ENCODE results near the gene NRXN3.
"Not testable (repeated sequence)": the region's sequence is repeated elsewhere in the genome, so short reads cannot be mapped to it uniquely, and the experiment has no call there.

The NRXN3 gene

DNA sequence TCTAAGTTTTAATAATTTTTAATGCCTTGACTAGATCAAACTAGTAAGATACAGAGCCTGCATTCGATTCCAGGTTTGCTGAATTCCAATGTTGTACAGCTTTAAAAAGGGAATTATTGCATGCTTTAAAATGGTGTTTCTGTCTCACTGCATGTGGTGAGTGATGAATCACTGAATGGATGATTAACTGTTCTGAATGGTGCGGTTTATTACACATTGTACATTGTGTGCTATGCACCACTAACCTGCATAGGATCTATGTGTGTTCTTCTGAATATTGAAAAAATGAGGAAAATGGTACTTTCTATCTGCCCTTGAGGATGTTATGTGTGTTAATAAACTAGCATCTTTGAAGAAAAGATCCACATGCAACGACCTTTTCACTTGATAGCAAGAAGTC is 231.7 kb downstream of the NRXN3 start:
- no peak for DNase-seq

- peak in 18 of 56 donors; percentile 2 to 33 (median 14) for DNase-seq
Observed at GRCh38 chr14:78403278-78403815, 233.2 kb downstream of the NRXN3 start.

GRCh38 chr14:78405079-78405856 is 235.1 kb downstream of the NRXN3 start:
- DNase-seq: no peak

GRCh38 chr14:78412475-78412874 is 242.3 kb downstream of the NRXN3 start:
- DNase-seq: no peak

- no peak for DNase-seq
Observed at GRCh38 chr14:78414172-78414571, 244.0 kb downstream of the NRXN3 start.

DNA sequence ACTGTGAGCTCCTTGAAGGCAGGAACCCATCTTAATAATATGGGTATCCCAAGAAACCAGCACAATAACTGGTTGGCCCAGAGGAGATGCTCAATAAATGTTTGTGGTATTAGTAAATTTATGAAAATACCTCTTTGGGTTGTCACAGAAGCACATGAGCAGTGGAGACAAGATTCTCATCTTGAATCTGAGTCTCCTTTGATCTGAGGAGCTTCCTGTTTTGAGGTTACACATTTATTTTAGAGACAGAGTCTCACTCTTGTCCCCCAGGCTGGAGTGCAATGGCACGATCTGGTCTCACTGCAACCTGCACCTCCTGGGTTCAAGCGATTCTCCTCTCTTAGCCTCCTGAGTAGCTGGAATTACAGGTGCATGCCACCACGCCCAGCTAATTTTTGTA is 247.4 kb downstream of the NRXN3 start:
- no peak for DNase-seq

- no peak for DNase-seq
Observed at GRCh38 chr14:78424311-78424710, 254.1 kb downstream of the NRXN3 start.

DNA sequence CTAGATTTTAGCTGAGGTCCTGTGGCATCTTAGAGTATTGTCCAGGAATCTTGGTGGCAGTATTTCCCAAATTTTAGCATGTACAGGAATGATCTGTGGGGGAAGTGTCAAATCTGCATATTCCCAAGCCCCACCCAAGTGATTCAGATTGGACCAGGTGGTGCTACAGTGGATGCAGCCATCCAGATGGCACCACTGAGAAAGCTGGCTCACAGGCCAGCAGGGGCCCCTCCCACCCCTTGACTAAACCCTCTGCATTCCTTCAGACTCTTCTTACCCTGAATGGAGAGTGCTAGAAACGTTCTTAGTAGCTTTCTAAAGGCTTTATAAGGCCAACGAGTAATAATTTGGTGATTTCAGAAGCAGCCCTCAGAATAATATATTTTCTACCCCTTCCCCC is 255.2 kb downstream of the NRXN3 start:
- DNase-seq: no peak

GRCh38 chr14:78425782-78426181 is 255.6 kb downstream of the NRXN3 start:
- no peak for DNase-seq

DNA sequence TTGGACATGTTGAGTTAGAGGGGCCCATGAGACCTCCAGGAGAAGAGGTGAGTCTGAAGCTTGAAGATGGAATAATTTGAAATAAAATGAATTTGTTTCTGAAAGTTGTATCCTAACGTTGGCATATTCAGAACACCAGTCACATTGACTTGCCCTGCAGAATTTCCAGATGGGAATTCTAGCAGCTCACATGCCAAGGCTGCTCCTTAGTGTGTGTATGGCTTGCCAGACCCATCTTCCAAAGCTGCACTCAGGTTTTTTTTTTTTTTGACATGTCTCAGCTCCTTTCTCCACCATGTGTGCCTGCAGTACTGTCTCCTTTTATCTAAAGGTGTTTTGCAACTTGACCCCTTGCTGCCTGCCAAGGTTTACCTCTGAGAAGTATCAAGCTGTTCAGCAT is 261.9 kb downstream of the NRXN3 start:
- no peak for DNase-seq

GRCh38 chr14:78437448-78437847 is 267.3 kb downstream of the NRXN3 start:
- not testable (repeated sequence) for DNase-seq

GRCh38 chr14:78440356-78440894 is 270.3 kb downstream of the NRXN3 start:
- DNase-seq: no peak

DNA sequence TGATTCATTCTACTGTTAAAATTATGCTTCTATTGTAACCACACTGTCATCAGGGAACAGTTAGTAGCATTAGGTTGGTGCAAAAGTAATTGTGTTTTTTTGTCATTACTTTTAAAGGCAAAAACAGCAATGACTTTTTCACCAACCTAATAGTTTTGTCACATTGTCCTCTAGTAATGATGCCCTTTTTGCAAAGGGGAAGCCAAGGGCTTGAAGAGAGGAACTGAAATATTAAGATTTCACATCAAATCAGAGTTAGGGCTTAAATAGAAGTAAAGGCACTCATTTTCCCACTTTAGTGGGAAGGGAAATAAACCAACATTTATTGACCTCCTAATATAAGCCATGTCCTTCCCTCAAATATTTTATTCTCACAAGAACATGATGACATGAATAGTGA is 273.7 kb downstream of the NRXN3 start:
- no peak for DNase-seq

DNA sequence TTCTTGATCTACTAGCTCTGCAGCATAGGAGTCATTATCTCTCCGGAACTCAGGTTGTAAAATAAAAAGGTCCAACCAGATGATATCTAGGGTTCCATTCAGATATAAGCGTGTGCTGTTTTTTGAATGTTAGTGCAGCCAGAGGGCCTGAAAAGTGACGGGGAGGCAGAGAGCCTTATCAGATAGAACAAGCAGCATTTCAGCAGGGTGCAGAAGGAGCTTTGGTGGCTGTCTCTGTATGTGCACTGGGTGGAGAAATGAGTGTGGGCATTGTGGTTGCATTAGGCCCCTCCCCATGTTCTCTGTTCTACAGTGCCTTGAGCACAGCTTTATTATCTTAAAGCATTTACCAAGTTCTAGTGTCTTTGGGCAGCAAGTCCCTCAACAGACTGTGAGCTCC is 275.1 kb downstream of the NRXN3 start:
- DNase-seq: no peak

DNA sequence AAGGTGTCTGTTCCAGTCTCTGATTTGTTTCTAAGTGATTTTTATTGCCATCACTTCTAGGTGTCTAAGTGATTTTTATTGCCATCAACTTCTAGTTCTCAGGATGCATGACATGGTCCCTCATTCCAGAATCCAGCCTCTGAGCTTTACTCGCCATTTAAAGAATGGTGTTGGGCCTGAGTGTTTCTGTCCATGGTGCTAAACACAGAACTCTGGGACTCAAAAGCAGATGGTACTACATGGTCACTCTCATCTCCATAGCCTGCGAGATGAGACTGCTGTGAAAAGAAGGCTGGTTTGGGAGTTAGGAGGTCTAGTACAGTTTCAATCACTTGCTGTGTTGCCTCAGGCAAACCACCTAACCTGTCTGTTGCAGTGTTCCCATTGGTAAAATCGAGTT is 276.6 kb downstream of the NRXN3 start:
- no peak for DNase-seq

DNA sequence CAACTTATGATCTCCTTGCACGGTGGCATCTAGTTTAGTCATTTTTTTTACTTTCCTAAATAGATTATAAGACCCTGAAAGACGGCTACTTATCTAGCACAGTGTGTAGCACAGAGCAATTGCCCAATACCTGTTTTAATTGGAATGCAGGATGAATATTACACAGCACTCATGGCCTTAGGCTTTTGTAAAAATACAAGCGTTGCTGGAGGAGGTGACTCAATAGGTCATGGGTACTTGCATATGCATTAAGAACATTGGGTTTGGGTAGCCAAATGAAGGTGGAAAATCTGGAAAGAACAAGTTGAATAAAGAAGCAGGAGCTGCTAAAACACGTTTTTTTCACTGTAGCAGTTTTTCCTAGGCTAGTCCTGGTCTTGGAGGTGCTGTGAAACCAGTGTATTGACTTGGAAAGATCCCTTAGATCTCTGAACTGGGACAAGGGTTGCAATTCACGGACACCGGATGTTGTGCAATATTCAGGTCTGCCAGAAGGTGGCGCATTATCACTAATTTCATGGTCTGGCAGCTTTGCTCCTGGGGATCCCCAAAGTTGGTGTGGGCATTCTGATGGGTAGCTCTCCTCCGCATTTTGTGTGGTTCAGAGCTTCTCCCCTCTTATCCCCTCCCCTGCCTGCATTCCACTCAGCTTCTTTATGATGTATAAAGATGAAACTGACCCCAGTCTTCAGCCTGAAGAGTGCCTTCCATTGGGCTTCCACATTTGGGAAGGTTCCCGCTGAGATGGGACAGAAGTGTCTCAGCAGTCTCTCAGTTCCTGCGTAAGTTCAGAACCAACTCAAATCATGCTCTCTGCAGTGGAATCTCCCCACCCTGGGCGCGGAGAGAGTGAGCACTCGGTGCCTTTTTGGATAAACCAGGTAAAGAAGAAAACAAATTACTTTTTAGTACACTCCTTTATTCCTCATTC is 278.3 kb downstream of the NRXN3 start:
- DNase-seq: peak in 50 of 56 donors; percentile 0 to 77 (median 33)

GRCh38 chr14:78450669-78451318 is 280.6 kb downstream of the NRXN3 start:
- no peak for DNase-seq

- DNase-seq: no peak
Observed at GRCh38 chr14:78451319-78451695, 281.1 kb downstream of the NRXN3 start.

- peak in 25 of 56 donors; percentile 2 to 55 (median 10) for DNase-seq
Observed at GRCh38 chr14:78455896-78456435, 285.8 kb downstream of the NRXN3 start.

DNA sequence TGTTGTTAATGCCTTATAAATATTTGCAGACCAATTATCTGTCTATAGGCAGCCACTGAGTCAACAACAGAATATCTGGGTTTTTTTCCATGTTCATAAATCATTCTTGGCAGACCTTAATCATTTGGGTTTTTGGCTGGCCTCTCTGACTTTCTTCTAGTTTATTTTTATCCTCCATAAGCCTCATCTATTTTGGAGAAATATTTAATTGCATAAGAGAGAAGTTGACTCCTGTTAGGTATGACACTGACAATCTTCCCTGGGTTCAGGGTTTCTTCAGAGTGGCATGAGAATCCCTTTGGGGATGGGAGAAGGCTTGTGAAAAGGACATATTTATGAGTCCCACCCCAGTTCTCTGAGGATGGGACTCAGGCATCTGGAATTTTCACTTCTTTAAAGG is 299.8 kb downstream of the NRXN3 start:
- no peak for DNase-seq

GRCh38 chr14:78479127-78479780 is 309.1 kb downstream of the NRXN3 start:
- DNase-seq: no peak
